Natural killer cell (primary cell): ENCODE measurements around the gene MED12L. TPM values are rescaled to one million over a fixed set of nuclear protein-coding genes. Genes with fewer than 3 reads are reported as not detected.

Experiments
- ATAC-seq, 3 donors: fragments of 150-1000 bp in 2 of 3; fragments of 200-7000 bp in 1 of 3; cut with Tn5 transposase; 1 replicate in 1 of 3; 2 replicates in 2 of 3; pipeline ENCODE4 v1.10.0; 2021; ENCODE audit warnings: mild to moderate bottlenecking in 2 of 3, moderate library complexity in 2 of 3
- DNase-seq, 2 donors: peaks; one replicate each; pipeline versions ENCODE4 v3.0.0 to v3.0.0-alpha.2; 2013 to 2021; ENCODE audit warnings: mixed read lengths in 1 of 2
- H3K27ac ChIP-seq: one replicate; pipeline ENCODE4 v1.5.1; 2013; ENCODE audit warnings: mild to moderate bottlenecking, low read length
- H3K27me3 ChIP-seq: one replicate; pipeline ENCODE4 v1.6.1; 2013; ENCODE audit warnings: low read length; ENCODE audit not compliant: control insufficient read depth, insufficient read depth
- H3K36me3 ChIP-seq: one replicate; pipeline ENCODE4 v1.6.1; 2013; ENCODE audit warnings: low read length; ENCODE audit not compliant: control insufficient read depth, insufficient read depth
- H3K4me1 ChIP-seq: one replicate; pipeline ENCODE4 v1.6.1; 2013; ENCODE audit warnings: low read length; ENCODE audit not compliant: control insufficient read depth, insufficient read depth
- H3K4me3 ChIP-seq: one replicate; pipeline ENCODE4 v1.5.1; 2013; ENCODE audit warnings: low read length
- H3K9me3 ChIP-seq: one replicate; pipeline ENCODE4 v1.6.1; 2013; ENCODE audit warnings: low read length; ENCODE audit not compliant: control insufficient read depth, insufficient read depth
- H3K27ac Mint-ChIP-seq, 2 donors: one replicate each; pipeline ENCODE4 v1.8.0; 2022; ENCODE audit warnings: mild to moderate bottlenecking in 2 of 2, mixed read lengths in 2 of 2, moderate library complexity in 1 of 2
- H3K27me3 Mint-ChIP-seq, 2 donors: one replicate each; pipeline ENCODE4 v1.8.0; 2022; ENCODE audit warnings: low read depth in 2 of 2, mixed read lengths in 2 of 2
- H3K36me3 Mint-ChIP-seq: one replicate; pipeline ENCODE4 v1.8.0; 2022; ENCODE audit warnings: mixed read lengths
- H3K4me1 Mint-ChIP-seq, 2 donors: one replicate each; pipeline ENCODE4 v1.8.0; 2022; ENCODE audit warnings: mixed read lengths in 2 of 2
- H3K4me3 Mint-ChIP-seq: one replicate; pipeline ENCODE4 v1.8.0; 2022; ENCODE audit warnings: mild to moderate bottlenecking, moderate library complexity, mixed read lengths
- H3K9me3 Mint-ChIP-seq, 2 donors: one replicate each; pipeline ENCODE4 v1.8.0; 2022; ENCODE audit warnings: mixed read lengths in 2 of 2
- CTCF ChIP-seq: fragments of 200-600 bp; IDR thresholded peaks from one replicate; pipeline ENCODE4 v1.8.0; 2022; ENCODE audit warnings: antibody characterized with exemption
- WGBS: methylation state at CpG from one replicate; pipeline ENCODE4 v1.1.7; 2013; ENCODE audit warnings: missing lambda C conversion rate; ENCODE audit not compliant: insufficient coverage; 5-methylcytosine and 5-hydroxymethylcytosine counted together
- intact Hi-C: fragments of 100-400 bp; cut with micrococcal nuclease; formaldehyde crosslinking; loops from one replicate; pipeline ENCODE4 v1.14.2; 2022
- total RNA-seq, 4 donors: library from RNA; stranded (reverse); fragments of 120-200 nt in 1 of 4; gene quantifications; one replicate each; pipeline versions ENCODE4 v1.2.3 to v1.2.4, GENCODE V29; 2013 to 2022

Gene MED12L
- total RNA-seq, 3 donors from 2014 or later (not counting 1 experiment from before 2014, with no cell fraction given): 3.0 to 6.5 (median 3.0) TPM

- H3K36me3 ChIP-seq: no peaks in the 10 kb centered on the region
- Mint-ChIP-seq H3K9me3 (no peaks in the 10 kb centered on the region), H3K27me3 (peaks cover 0 to 3% of the 10 kb centered on the region in 2 donors), H3K4me3 (no peak overlapping the region), H3K36me3 (no peaks in the 10 kb centered on the region), H3K4me1 (peaks cover 4 to 7% of the 10 kb centered on the region in 2 donors), H3K27ac (no peak overlapping the region)
- DNase-seq: no peak
- 96% methylated on average over 3 of the region's 4 CpGs for WGBS
- intact Hi-C loops: no loop called here
- H3K4me3 ChIP-seq: no peak overlapping the region
- no peaks in the 10 kb centered on the region for H3K4me1 ChIP-seq
- ATAC-seq: no peak
- H3K27me3 ChIP-seq: no peaks in the 10 kb centered on the region
- H3K9me3 ChIP-seq: no peaks in the 10 kb centered on the region
- TF ChIP-seq CTCF: no peak
- no peak overlapping the region for H3K27ac ChIP-seq
Observed at GRCh38 chr3:151319628-151320027, 234.2 kb downstream of the MED12L start.

- no peaks in the 10 kb centered on the region for H3K9me3 ChIP-seq
Observed at GRCh38 chr3:151320131-151320530, 234.7 kb downstream of the MED12L start.

GRCh38 chr3:151321526-151321925 lies 236.1 kb downstream of the MED12L start:
- H3K27ac ChIP-seq: no peak overlapping the region
- Mint-ChIP-seq H3K27ac (no peak overlapping the region), H3K4me3 (no peak overlapping the region), H3K9me3 (no peaks in the 10 kb centered on the region), H3K27me3 (peaks cover 0 to 3% of the 10 kb centered on the region in 2 donors), H3K4me1 (peaks cover 4 to 8% of the 10 kb centered on the region in 2 donors), H3K36me3 (no peaks in the 10 kb centered on the region)
- no peaks in the 10 kb centered on the region for H3K4me1 ChIP-seq
- ATAC-seq (no peak), DNase-seq (no peak)
- WGBS: no CpG with 5 or more reads among the region's 1 CpG
- no peak overlapping the region for H3K4me3 ChIP-seq
- no peak for TF ChIP-seq CTCF
- intact Hi-C loops: no loop called here
- no peaks in the 10 kb centered on the region for H3K9me3 ChIP-seq
- H3K36me3 ChIP-seq: no peaks in the 10 kb centered on the region
- H3K27me3 ChIP-seq: peaks cover 2% of the 10 kb centered on the region

More at GRCh38 chr3:151320131-151320530, 234.7 kb downstream of the MED12L start:
- Mint-ChIP-seq H3K27me3 (peaks cover 0 to 3% of the 10 kb centered on the region in 2 donors), H3K4me3 (no peak overlapping the region), H3K36me3 (no peaks in the 10 kb centered on the region), H3K9me3 (no peaks in the 10 kb centered on the region), H3K4me1 (peaks cover 4 to 8% of the 10 kb centered on the region in 2 donors), H3K27ac (no peak overlapping the region)
- WGBS: 88% methylated on average over 2 of the region's 2 CpGs
- no peaks in the 10 kb centered on the region for H3K36me3 ChIP-seq
- H3K27ac ChIP-seq: no peak overlapping the region
- H3K27me3 ChIP-seq: no peaks in the 10 kb centered on the region
- intact Hi-C loops: no loop called here
- DNase-seq (no peak), ATAC-seq (no peak)
- no peak for TF ChIP-seq CTCF
- no peak overlapping the region for H3K4me3 ChIP-seq
- H3K4me1 ChIP-seq: no peaks in the 10 kb centered on the region

- no peaks in the 10 kb centered on the region for H3K9me3 Mint-ChIP-seq
- intact Hi-C loops: no loop called here
Observed at GRCh38 chr3:151322511-151322910, 237.0 kb downstream of the MED12L start.

More at GRCh38 chr3:151322511-151322910, 237.0 kb downstream of the MED12L start:
- Mint-ChIP-seq H3K27ac (no peak overlapping the region), H3K27me3 (peaks cover 0 to 3% of the 10 kb centered on the region in 2 donors), H3K36me3 (no peaks in the 10 kb centered on the region), H3K4me3 (no peak overlapping the region), H3K4me1 (peaks cover 4 to 8% of the 10 kb centered on the region in 2 donors)
- no CpG with 5 or more reads among the region's 1 CpG for WGBS
- TF ChIP-seq CTCF: no peak
- ATAC-seq (no peak), DNase-seq (no peak)
- Histone ChIP-seq H3K9me3 (no peaks in the 10 kb centered on the region), H3K4me1 (no peaks in the 10 kb centered on the region), H3K27me3 (peaks cover 2% of the 10 kb centered on the region), H3K36me3 (no peaks in the 10 kb centered on the region), H3K4me3 (no peak overlapping the region), H3K27ac (no peak overlapping the region)
